Right kidney (tissue), 9 donors: ENCODE measurements around the gene INTS2.
"Not testable (repeated sequence)": the region's sequence is repeated elsewhere in the genome, so short reads cannot be mapped to it uniquely, and the experiment has no call there.

Experiments
- DNase-seq: peaks from one replicate; pipeline ENCODE4 v3.0.0-alpha.2; 2016
- long read RNA-seq, 8 donors: transcript quantifications; one replicate each; lab custom pipeline, GENCODE V29; 2026

INTS2 gene
- long read RNA-seq, donor 1, full-length matches to known transcripts: 1 of 1 reads
- long read RNA-seq, donor 1, partial matches to known transcripts: 0 of 1 reads
- long read RNA-seq, donor 1, other reads (novel, unspliced or antisense): 0 of 1 reads
- long read RNA-seq, donor 2: 0 reads
- long read RNA-seq, donor 3: 0 reads
- long read RNA-seq, donor 4: 0 reads
- long read RNA-seq, donor 5: 0 reads
- long read RNA-seq, donor 6, full-length matches to known transcripts: 1 of 1 reads
- long read RNA-seq, donor 6, partial matches to known transcripts: 0 of 1 reads
- long read RNA-seq, donor 6, other reads (novel, unspliced or antisense): 0 of 1 reads
- long read RNA-seq, donor 7: 0 reads
- long read RNA-seq, donor 8, full-length matches to known transcripts: 2 of 2 reads
- long read RNA-seq, donor 8, partial matches to known transcripts: 0 of 2 reads
- long read RNA-seq, donor 8, other reads (novel, unspliced or antisense): 0 of 2 reads

GRCh38 chr17:61927208-61928100 lies at the start of gene INTS2:
Gene INTS2 (minus strand): TSS chr17:61927982. CDS start chr17:61926644, 1,338 bp downstream.
- DNase-seq: peak; percentile 92

- DNase-seq: no peak
Measured at GRCh38 chr17:61974115-61974514, 46.3 kb upstream of the INTS2 start.

GRCh38 chr17:61972311-61972710 lies 44.5 kb upstream of the INTS2 start:
- no peak for DNase-seq

GRCh38 chr17:61970030-61970429 lies 42.2 kb upstream of the INTS2 start:
- DNase-seq: no peak

- DNase-seq: no peak
Measured at GRCh38 chr17:61968757-61969156, 41.0 kb upstream of the INTS2 start.

- DNase-seq: no peak
Measured at GRCh38 chr17:61967729-61968128, 39.9 kb upstream of the INTS2 start.

- no peak for DNase-seq
Measured at GRCh38 chr17:61966191-61966590, 38.4 kb upstream of the INTS2 start.

GRCh38 chr17:61955619-61956018 lies 27.8 kb upstream of the INTS2 start:
- DNase-seq: no peak

GRCh38 chr17:61947367-61948078 lies 19.7 kb upstream of the INTS2 start:
- DNase-seq: no peak

- DNase-seq: no peak
Measured at GRCh38 chr17:61946359-61946758, 18.6 kb upstream of the INTS2 start.

- no peak for DNase-seq
Measured at GRCh38 chr17:61943117-61943516, 15.3 kb upstream of the INTS2 start.

- DNase-seq: no peak
Measured at GRCh38 chr17:61942085-61942484, 14.3 kb upstream of the INTS2 start.

- no peak for DNase-seq
Measured at GRCh38 chr17:61928101-61928436, 287 bp upstream of the INTS2 start.

GRCh38 chr17:61926826-61927207 lies 965 bp downstream of the INTS2 start:
- DNase-seq: no peak

- not testable (repeated sequence) for DNase-seq
Measured at GRCh38 chr17:61915162-61915561, 12.6 kb downstream of the INTS2 start.

- DNase-seq: no peak
Measured at GRCh38 chr17:61908292-61909037, 19.3 kb downstream of the INTS2 start.

- DNase-seq: no peak
Measured at GRCh38 chr17:61907361-61907760, 20.4 kb downstream of the INTS2 start.

- DNase-seq: no peak
Measured at GRCh38 chr17:61904094-61904710, 23.6 kb downstream of the INTS2 start.

- no peak for DNase-seq
Measured at GRCh38 chr17:61903251-61903650, 24.5 kb downstream of the INTS2 start.

GRCh38 chr17:61897548-61898180 lies 30.1 kb downstream of the INTS2 start:
- no peak for DNase-seq

- no peak for DNase-seq
Measured at GRCh38 chr17:61895391-61895790, 32.4 kb downstream of the INTS2 start.
